NCI-H2196 (cell line): ENCODE measurements around the gene ZNF672.
"Not testable (repeated sequence)": the region's sequence is repeated elsewhere in the genome, so short reads cannot be mapped to it uniquely, and the experiment has no call there.

ENCODE experiments used
- DNase-seq: peaks from one replicate; lab custom pipeline; 2025; ENCODE audit not compliant: unreplicated experiment; lab: John Stamatoyannopoulos, UW

Gene ZNF672

GRCh38 chr1:248852481-248853405 is 14.7 kb downstream of the ZNF672 start:
- DNase-seq = no peak

GRCh38 chr1:248853663-248854375 is 15.8 kb downstream of the ZNF672 start:
- DNase-seq = no peak

- DNase-seq = no peak
Measured at GRCh38 chr1:248855580-248855979, 17.6 kb downstream of the ZNF672 start.

GRCh38 chr1:248856176-248856575 is 18.2 kb downstream of the ZNF672 start:
- no peak for DNase-seq

- no peak for DNase-seq
Measured at GRCh38 chr1:248857201-248857600, 19.2 kb downstream of the ZNF672 start.

GRCh38 chr1:248857749-248858095 is 19.7 kb downstream of the ZNF672 start:
- no peak for DNase-seq

- peak; percentile 30 for DNase-seq
Measured at GRCh38 chr1:248858096-248858890, 20.3 kb downstream of the ZNF672 start.

GRCh38 chr1:248858891-248859889 is 21.2 kb downstream of the ZNF672 start, which contains the start of gene ZNF692:
Gene ZNF692 (minus strand): TSS chr1:248859085. CDS start chr1:248858309, 776 bp downstream.
- DNase-seq = peak; percentile 84

GRCh38 chr1:248860007-248860406 is 22.0 kb downstream of the ZNF672 start:
- DNase-seq = no peak

GRCh38 chr1:248861616-248862015 is 23.6 kb downstream of the ZNF672 start:
- no peak for DNase-seq

GRCh38 chr1:248862695-248862997 is 24.6 kb downstream of the ZNF672 start:
- DNase-seq = no peak

- peak; percentile 62 for DNase-seq
Measured at GRCh38 chr1:248862998-248863881, 25.2 kb downstream of the ZNF672 start.

GRCh38 chr1:248871837-248872401 is 33.9 kb downstream of the ZNF672 start:
- no peak for DNase-seq

- DNase-seq = peak; percentile 35
Measured at GRCh38 chr1:248872752-248873408, 34.9 kb downstream of the ZNF672 start.

GRCh38 chr1:248873409-248873992 is 35.5 kb downstream of the ZNF672 start:
- DNase-seq = peak; percentile 53

- peak; percentile 61 for DNase-seq
Measured at GRCh38 chr1:248873993-248874533, 36.0 kb downstream of the ZNF672 start.

GRCh38 chr1:248881261-248881660 is 43.2 kb downstream of the ZNF672 start:
- no peak for DNase-seq

GRCh38 chr1:248882427-248882826 is 44.4 kb downstream of the ZNF672 start:
- DNase-seq = not testable (repeated sequence)
